Progenitor cell of endocrine pancreas (in vitro differentiated cells): ENCODE data around the gene TMEM218. TPM values are rescaled to one million over a fixed set of nuclear protein-coding genes. Genes with fewer than 3 reads are reported as not detected.

Experiments used
- DNase-seq: peaks from one replicate; pipeline ENCODE4 v3.0.0; 2021; ENCODE audit warnings: low spot score; ENCODE audit not compliant: unreplicated experiment
- H3K27ac Mint-ChIP-seq: 2 replicates; pipeline ENCODE4 v1.8.0; 2021; ENCODE audit warnings: mild to moderate bottlenecking, moderate library complexity, mixed read lengths
- H3K27me3 Mint-ChIP-seq: 2 replicates; pipeline ENCODE4 v1.8.0; 2021; ENCODE audit warnings: mixed read lengths
- H3K36me3 Mint-ChIP-seq: 2 replicates; pipeline ENCODE4 v1.8.0; 2022; ENCODE audit warnings: mixed read lengths; ENCODE audit not compliant: insufficient read depth
- H3K4me1 Mint-ChIP-seq: 2 replicates; pipeline ENCODE4 v1.8.0; 2021; ENCODE audit warnings: low read depth, mixed read lengths
- H3K4me3 Mint-ChIP-seq: 2 replicates; pipeline ENCODE4 v1.8.0; 2021; ENCODE audit warnings: low read depth, mild to moderate bottlenecking, moderate library complexity, mixed read lengths
- H3K9me3 Mint-ChIP-seq: 2 replicates; pipeline ENCODE4 v1.8.0; 2021; ENCODE audit warnings: low read depth, mixed read lengths
- CTCF ChIP-seq: fragments of 200-600 bp; sonication (generic); IDR thresholded peaks from one replicate; pipeline ENCODE4 v1.5.0; 2021; ENCODE audit warnings: antibody characterized with exemption, mild to moderate bottlenecking; ENCODE audit not compliant: unreplicated experiment
- total RNA-seq: library from RNA; stranded (reverse); gene quantifications from 2 replicates; pipeline ENCODE4 v1.2.1, GENCODE V29; 2021

The TMEM218 gene
- total RNA-seq, 1 donor from 2014 or later: 18.1 TPM

GRCh38 chr11:125101596-125101995 is 9.8 kb downstream of the TMEM218 start:
- Mint-ChIP-seq H3K4me3 (no peak overlapping the region), H3K36me3 (peaks cover 16% of the 10 kb centered on the region), H3K9me3 (peaks cover 9% of the 10 kb centered on the region)

DNA sequence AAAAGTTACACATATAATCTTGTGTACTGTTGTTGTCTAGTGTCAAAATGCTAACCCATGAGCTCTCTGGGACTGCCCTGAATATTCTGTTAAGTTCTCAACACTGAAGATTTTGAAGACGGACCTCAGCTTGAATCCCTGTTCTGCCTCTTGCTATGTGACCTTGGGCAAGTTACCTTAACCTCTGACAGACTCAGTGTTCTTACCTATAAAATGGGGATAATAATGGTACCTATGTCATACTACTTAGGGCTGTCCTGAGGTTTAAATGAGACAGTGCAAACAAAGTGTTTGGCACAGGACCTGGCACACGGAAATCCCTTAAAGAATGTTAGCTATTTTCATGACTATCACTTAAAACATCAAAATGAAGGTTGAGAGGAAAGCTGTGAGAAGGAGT is 11.3 kb downstream of the TMEM218 start:
- DNase-seq: no peak
- Mint-ChIP-seq H3K36me3 (peaks cover 16% of the 10 kb centered on the region), H3K27ac (no peak overlapping the region), H3K27me3 (no peaks in the 10 kb centered on the region), H3K9me3 (peaks cover 3% of the 10 kb centered on the region), H3K4me3 (no peak overlapping the region), H3K4me1 (no peaks in the 10 kb centered on the region)
- TF ChIP-seq CTCF: no peak

More at GRCh38 chr11:125101596-125101995, 9.8 kb downstream of the TMEM218 start:
- no peak for DNase-seq
- no peak for TF ChIP-seq CTCF
- Mint-ChIP-seq H3K4me1 (no peaks in the 10 kb centered on the region), H3K27ac (no peak overlapping the region), H3K27me3 (no peaks in the 10 kb centered on the region)

DNA sequence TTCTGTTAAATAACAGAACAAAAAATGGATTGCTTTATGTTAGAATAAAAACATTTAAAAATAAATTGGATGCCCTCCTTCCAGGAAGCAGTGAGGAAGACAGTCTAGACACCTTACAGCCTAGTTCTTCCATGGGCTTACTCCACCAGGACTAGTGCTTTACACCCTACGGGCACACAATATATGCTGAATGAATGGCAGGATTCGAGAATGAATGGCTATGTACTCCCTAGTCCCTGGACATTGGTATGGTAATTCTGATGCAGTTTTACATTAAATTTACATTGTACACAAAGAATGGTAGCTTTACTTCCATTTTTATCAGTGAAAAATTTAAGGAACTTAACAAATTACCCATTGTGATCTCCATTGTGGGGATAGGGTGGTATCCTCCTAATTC is 16.7 kb downstream of the TMEM218 start:
- TF ChIP-seq CTCF: no peak
- Mint-ChIP-seq H3K4me3 (no peak overlapping the region), H3K4me1 (no peaks in the 10 kb centered on the region), H3K27me3 (no peaks in the 10 kb centered on the region), H3K27ac (no peak overlapping the region), H3K9me3 (no peaks in the 10 kb centered on the region), H3K36me3 (peaks cover 9% of the 10 kb centered on the region)
- no peak for DNase-seq

- no peaks in the 10 kb centered on the region for H3K27me3 Mint-ChIP-seq
- H3K4me1 Mint-ChIP-seq: no peaks in the 10 kb centered on the region
- peaks cover 6% of the 10 kb centered on the region for H3K36me3 Mint-ChIP-seq
- no peak for DNase-seq
- TF ChIP-seq CTCF: no peak
- no peak overlapping the region for H3K27ac Mint-ChIP-seq
- H3K4me3 Mint-ChIP-seq: no peak overlapping the region
- H3K9me3 Mint-ChIP-seq: no peaks in the 10 kb centered on the region
Measured at GRCh38 chr11:125093502-125093901, 17.9 kb downstream of the TMEM218 start.

DNA sequence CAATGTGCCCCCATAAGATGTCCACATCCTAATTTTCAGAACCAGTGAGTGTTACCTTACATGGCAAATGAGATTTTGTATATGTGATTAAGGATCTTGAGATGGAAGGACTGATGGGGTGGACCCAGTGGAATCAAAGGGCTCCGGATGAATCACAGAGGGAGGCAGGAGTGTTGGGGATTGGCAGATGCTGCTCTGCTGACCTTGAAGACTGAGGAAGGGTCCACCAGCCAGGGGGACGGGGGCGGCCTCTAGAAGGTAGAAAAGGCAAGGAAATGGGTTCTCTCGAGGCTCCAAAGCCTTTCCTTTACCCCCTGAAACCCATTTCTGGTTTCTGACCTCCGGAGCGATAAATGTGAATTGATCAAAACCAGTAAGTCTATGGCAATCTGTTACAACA is 18.8 kb downstream of the TMEM218 start:
- no peak for DNase-seq
- H3K4me1 Mint-ChIP-seq: no peaks in the 10 kb centered on the region
- H3K36me3 Mint-ChIP-seq: peaks cover 4% of the 10 kb centered on the region
- no peak overlapping the region for H3K4me3 Mint-ChIP-seq
- H3K27me3 Mint-ChIP-seq: no peaks in the 10 kb centered on the region
- no peak for TF ChIP-seq CTCF
- no peaks in the 10 kb centered on the region for H3K9me3 Mint-ChIP-seq
- H3K27ac Mint-ChIP-seq: no peak overlapping the region
